Left ventricle myocardium inferior (tissue), 1 donor: Measurements from ENCODE around the gene DGKE. TPM values are rescaled to one million over a fixed set of nuclear protein-coding genes. Genes with fewer than 3 reads are reported as not detected.

Source experiments
- DNase-seq: peaks from one replicate; pipeline ENCODE4 v3.0.0-alpha.2; 2020
- H3K27ac ChIP-seq: fragments of 200-600 bp; replicated peaks from 2 replicates; pipeline ENCODE4 v1.8.0; 2021
- H3K27me3 ChIP-seq: fragments of 200-600 bp; 2 replicates; pipeline ENCODE4 v1.8.0; 2021; ENCODE audit warnings: low read depth
- H3K36me3 ChIP-seq: fragments of 200-600 bp; 2 replicates; pipeline ENCODE4 v1.8.0; 2021
- H3K4me1 ChIP-seq: fragments of 200-600 bp; 2 replicates; pipeline ENCODE4 v1.8.0; 2021
- H3K4me3 ChIP-seq: fragments of 200-600 bp; 2 replicates; pipeline ENCODE4 v1.8.0; 2021; ENCODE audit warnings: mild to moderate bottlenecking, moderate library complexity
- H3K9me3 ChIP-seq: fragments of 200-600 bp; replicated peaks from 2 replicates; pipeline ENCODE4 v1.8.0; 2021
- CTCF ChIP-seq: fragments of 200-600 bp; IDR thresholded peaks from 2 replicates; pipeline ENCODE4 v1.8.0; 2021; ENCODE audit warnings: antibody characterized with exemption, mild to moderate bottlenecking, borderline replicate concordance
- intact Hi-C: fragments of 100-400 bp; cut with micrococcal nuclease; formaldehyde crosslinking; loops from one replicate; pipeline ENCODE4 v1.11.0; 2022
- total RNA-seq: library from RNA; stranded (reverse); fragmentation: NEBNext Ultra II Directional; extraction: Animal tissue kit (Norgen Biotek cat#: 25700); gene quantifications from one replicate; pipeline ENCODE4 v1.2.1, GENCODE V29; 2021
- donor health status: DM: no; HTN: yes; CAD: no; lungs with severe emphysema.

Gene DGKE
- total RNA-seq, 1 donor from 2014 or later: 4.2 TPM

DNA sequence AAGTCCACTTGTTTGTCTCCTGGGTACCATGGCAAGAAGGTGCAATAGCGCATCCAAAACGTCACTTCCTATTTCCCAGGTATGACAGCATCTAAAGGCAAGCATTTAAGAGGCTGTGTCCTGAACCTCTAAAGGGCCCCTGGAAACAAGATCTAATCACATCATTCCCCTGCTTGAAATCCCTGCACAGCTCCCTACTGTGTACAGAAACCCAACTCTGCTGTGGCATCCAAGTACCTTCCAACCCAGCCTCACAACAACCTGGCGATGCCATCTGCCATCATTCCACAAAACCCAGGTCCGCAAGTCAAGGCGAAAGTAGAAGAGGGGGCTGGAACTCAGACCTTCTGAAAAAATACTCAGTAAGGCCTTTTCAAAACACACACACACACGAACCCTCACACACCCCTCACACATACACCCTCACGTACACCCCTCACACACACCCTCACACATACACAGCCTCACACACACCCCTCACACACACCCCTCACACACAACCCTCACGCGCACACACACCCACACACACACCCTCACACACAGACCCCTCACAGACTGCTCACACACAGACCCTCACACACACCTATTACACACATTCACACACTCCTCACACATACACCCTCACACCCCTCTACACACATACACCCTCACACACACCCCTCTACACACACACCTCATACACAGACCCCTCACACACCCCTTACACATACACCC, 24.7 kb upstream of the DGKE start:
- no peak for TF ChIP-seq CTCF
- intact Hi-C loops: no loop called here
- H3K27me3 ChIP-seq: peaks cover 7% of the 10 kb centered on the region
- H3K4me3 ChIP-seq: no peak overlapping the region
- no peaks in the 10 kb centered on the region for H3K36me3 ChIP-seq
- no peaks in the 10 kb centered on the region for H3K9me3 ChIP-seq
- peaks cover 6% of the 10 kb centered on the region for H3K4me1 ChIP-seq
- no peak for DNase-seq
- H3K27ac ChIP-seq: no peak overlapping the region

DNA sequence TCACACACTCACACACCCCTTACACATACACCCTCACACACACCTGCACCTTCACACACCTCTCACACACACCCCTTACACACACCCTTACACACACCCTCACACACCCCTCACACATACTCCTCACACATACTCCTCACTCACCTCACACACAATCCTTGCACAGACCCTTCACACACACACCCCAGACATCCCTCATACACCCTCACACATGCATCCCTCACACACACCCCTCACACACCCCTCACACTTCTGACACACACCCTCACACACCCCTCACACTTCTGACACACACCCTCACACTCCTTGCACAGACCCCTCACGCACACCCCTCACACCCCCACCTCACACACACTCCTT, 24.2 kb upstream of the DGKE start:
- TF ChIP-seq CTCF: no peak
- intact Hi-C loops: no loop called here
- Histone ChIP-seq H3K27me3 (peaks cover 10% of the 10 kb centered on the region), H3K36me3 (no peaks in the 10 kb centered on the region), H3K27ac (no peak overlapping the region), H3K9me3 (no peaks in the 10 kb centered on the region), H3K4me3 (no peak overlapping the region), H3K4me1 (peaks cover 6% of the 10 kb centered on the region)
- no peak for DNase-seq

DNA sequence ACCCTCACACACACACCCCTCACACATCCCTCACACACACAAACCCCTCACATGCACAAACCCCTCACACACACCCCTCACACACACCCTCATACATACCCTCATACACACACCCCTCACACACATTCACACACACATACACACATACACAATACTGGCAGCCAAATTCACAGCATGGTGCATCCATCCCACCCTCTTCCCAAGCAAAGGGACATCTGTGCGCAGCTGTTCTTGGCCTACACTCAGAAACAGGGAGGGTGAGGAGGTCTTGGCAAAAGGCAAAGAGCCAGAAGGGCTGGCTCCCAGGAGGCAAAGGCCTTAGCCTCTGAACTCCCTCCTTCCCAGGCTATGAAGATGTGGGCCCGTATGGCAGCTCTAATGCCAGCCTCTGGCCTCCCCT, 23.6 kb upstream of the DGKE start:
- Histone ChIP-seq H3K9me3 (no peaks in the 10 kb centered on the region), H3K36me3 (no peaks in the 10 kb centered on the region), H3K27me3 (peaks cover 10% of the 10 kb centered on the region), H3K4me1 (peaks cover 6% of the 10 kb centered on the region), H3K27ac (no peak overlapping the region), H3K4me3 (no peak overlapping the region)
- intact Hi-C loops: no loop called here
- TF ChIP-seq CTCF: no peak
- DNase-seq: peak; percentile 36

DNA sequence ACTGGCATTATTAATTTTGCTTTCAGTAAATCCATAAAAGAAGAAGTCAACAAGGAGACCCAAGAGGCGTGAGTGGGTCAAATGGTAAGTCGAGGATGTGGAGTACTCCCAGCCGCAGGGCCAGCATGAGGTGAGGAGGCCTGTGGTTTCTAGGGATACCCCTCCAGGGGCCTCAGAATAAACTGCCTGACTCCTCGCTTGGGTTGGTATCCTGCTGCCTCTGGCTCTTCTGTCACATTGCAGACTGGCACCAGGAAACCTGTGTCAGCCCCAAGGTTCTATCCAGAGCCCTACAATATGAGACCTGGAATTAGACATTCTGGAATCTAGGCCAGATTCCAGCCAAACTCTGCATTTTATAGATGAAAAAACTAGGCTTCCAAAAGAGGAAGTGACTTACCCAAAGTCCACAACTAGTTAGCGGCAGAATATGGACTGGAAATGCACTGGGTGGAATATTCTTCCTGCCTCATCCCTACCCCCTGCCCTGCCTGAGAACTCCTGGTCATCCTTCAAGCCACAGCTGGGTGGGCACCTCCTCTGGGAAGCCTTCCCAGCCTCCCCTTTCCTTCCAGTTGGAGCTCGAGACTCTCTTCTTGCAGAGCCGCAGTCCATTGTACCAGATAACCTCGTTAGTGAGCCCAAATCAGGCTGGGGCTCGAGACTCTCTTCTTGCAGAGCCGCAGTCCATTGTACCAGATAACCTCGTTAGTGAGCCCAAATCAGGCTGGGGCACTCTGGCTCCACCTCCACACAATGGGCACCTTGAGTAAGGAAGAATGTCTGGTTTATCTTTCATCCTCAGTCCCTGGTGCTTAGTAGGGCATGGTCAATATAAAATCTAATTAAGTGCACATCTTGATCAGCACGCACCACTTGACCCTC, 22.8 kb upstream of the DGKE start:
- H3K27me3 ChIP-seq: peaks cover 10% of the 10 kb centered on the region
- DNase-seq: no peak
- H3K4me1 ChIP-seq: peaks cover 6% of the 10 kb centered on the region
- intact Hi-C loops: no loop called here
- no peak overlapping the region for H3K27ac ChIP-seq
- H3K36me3 ChIP-seq: no peaks in the 10 kb centered on the region
- no peaks in the 10 kb centered on the region for H3K9me3 ChIP-seq
- H3K4me3 ChIP-seq: no peak overlapping the region
- TF ChIP-seq CTCF: no peak

DNA sequence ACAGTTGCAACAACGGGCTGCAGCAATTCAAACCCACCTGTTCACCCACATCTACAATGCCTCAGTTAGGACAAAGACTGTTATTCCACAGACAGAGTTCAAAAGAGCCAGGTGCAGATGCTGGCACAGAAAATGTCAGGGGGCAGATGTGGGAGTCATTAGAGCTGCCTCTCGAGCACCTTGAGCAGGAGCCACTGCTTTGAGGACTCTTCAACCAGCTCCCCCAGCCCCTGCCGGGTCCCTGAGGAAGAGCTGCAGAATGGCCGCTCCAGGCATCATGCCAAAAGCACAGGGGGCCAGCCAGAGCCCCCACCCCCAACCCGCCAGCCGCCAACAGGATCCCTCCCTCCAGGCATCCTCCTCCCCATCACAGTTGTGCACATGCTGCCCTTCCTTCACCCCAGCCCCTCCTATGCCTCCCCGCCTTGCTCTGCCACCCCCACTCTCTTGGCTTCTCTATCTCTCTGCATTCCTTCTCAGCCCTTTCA, 21.0 kb upstream of the DGKE start:
- intact Hi-C loops: no loop called here
- no peak overlapping the region for H3K27ac ChIP-seq
- H3K4me1 ChIP-seq: peaks cover 6% of the 10 kb centered on the region
- no peak for DNase-seq
- no peak overlapping the region for H3K4me3 ChIP-seq
- no peaks in the 10 kb centered on the region for H3K9me3 ChIP-seq
- H3K36me3 ChIP-seq: no peaks in the 10 kb centered on the region
- no peak for TF ChIP-seq CTCF
- peaks cover 10% of the 10 kb centered on the region for H3K27me3 ChIP-seq
